Activated CD4-positive, CD25-positive, alpha-beta regulatory T cell (primary cell): ENCODE data around the gene PKN1.
A peak's percentile ranks its signal among the peaks of the same experiment; 100 is the strongest.
"Not testable (repeated sequence)": the region's sequence is repeated elsewhere in the genome, so short reads cannot be mapped to it uniquely, and the experiment has no call there.

Source experiments
- DNase-seq, 4 experiments: peaks; one replicate each; lab custom pipeline; 2025; lab: John Stamatoyannopoulos, UW

The PKN1 gene

GRCh38 chr19:14432791-14433553 lies at the start of gene PKN1:
Gene PKN1, plus strand, starts transcription at chr19:14433306. Its CDS starts 216 bp downstream, at chr19:14433522.
- peak in 1 of 4 experiments; percentile 26 for DNase-seq

- DNase-seq: no peak
These were observed 49.2 kb upstream of the PKN1 start for GRCh38 chr19:14383661-14384555.

GRCh38 chr19:14385492-14385891 lies 47.6 kb upstream of the PKN1 start:
- DNase-seq: no peak

- no peak for DNase-seq
These were observed 42.6 kb upstream of the PKN1 start for GRCh38 chr19:14390548-14390947.

- no peak for DNase-seq
These were observed 41.8 kb upstream of the PKN1 start for GRCh38 chr19:14391156-14391821.

- DNase-seq: no peak
These were observed 39.8 kb upstream of the PKN1 start for GRCh38 chr19:14393329-14393728.

GRCh38 chr19:14394167-14394566 lies 38.9 kb upstream of the PKN1 start:
- no peak for DNase-seq

GRCh38 chr19:14395262-14395661 lies 37.8 kb upstream of the PKN1 start:
- DNase-seq: no peak

GRCh38 chr19:14395710-14396336 lies 37.3 kb upstream of the PKN1 start:
- no peak for DNase-seq

- DNase-seq: not testable (repeated sequence)
These were observed 36.4 kb upstream of the PKN1 start for GRCh38 chr19:14396730-14397129.

- DNase-seq: not testable (repeated sequence)
These were observed 35.9 kb upstream of the PKN1 start for GRCh38 chr19:14397168-14397567.

GRCh38 chr19:14400951-14401431 lies 32.1 kb upstream of the PKN1 start:
- no peak for DNase-seq

- no peak for DNase-seq
These were observed 31.5 kb upstream of the PKN1 start for GRCh38 chr19:14401468-14402195.

- DNase-seq: no peak
These were observed 30.6 kb upstream of the PKN1 start for GRCh38 chr19:14402332-14403144.

- DNase-seq: not testable (repeated sequence)
These were observed 29.8 kb upstream of the PKN1 start for GRCh38 chr19:14403145-14403930.

GRCh38 chr19:14404312-14404711 lies 28.8 kb upstream of the PKN1 start:
- DNase-seq: no peak

GRCh38 chr19:14405380-14405757 lies 27.7 kb upstream of the PKN1 start:
- DNase-seq: no peak

GRCh38 chr19:14405758-14406644 lies 27.1 kb upstream of the PKN1 start:
- peak; percentile 74 to 78 (median 76) for DNase-seq
